Neural cell (in vitro differentiated cells): ENCODE data around the gene STX18.

Experiments used
- EP300 ChIP-seq: fragments of 450-650 bp; conservative IDR thresholded peaks from 2 replicates; pipeline ENCODE4 v1.6.1; 2014; ENCODE audit warnings: antibody characterized with exemption, mild to moderate bottlenecking, moderate library complexity; ENCODE audit not compliant: poor library complexity, severe bottlenecking
- EZH2 ChIP-seq: fragments of 200-600, 300-800 bp; shearing (Covaris generic), sonication (generic); IDR thresholded peaks from 2 replicates; pipeline ENCODE4 v1.6.1; 2014; ENCODE audit warnings: antibody characterized with exemption, low read length, borderline replicate concordance, mild to moderate bottlenecking; ENCODE audit not compliant: insufficient read depth, poor library complexity, severe bottlenecking
- POLR2AphosphoS5 ChIP-seq: IDR thresholded peaks from 2 replicates; pipeline ENCODE4 v1.6.1; 2012
- TF ChIP-seq, protein P1 (sequence below): fragments of 450-650 bp; IDR thresholded peaks from 2 replicates; pipeline ENCODE4 v1.5.1; 2014; ENCODE audit warnings: antibody characterized with exemption, mild to moderate bottlenecking, moderate library complexity; ENCODE audit not compliant: poor library complexity, severe bottlenecking

DNA sequence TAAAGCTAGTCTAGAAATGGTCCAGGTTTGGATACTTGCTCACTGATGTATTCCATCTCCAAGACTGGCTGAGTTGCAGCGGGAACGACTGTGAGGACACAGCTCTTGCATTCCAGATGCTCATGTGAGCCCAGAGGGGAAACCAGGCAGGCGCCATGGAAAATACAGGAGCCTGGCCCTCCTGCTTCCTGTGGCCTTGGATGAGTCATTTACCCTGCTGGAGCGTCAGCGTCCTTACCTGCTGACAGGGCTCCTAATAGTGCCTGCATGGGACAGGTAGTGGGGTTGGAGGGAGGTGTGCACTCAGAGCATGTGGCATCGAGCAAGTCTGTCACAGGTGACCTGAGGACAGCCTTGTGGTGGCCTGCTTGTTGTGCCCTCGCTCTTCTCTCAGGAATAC lies 85.5 kb downstream of the STX18 start:
- TF ChIP-seq, protein P1, sequence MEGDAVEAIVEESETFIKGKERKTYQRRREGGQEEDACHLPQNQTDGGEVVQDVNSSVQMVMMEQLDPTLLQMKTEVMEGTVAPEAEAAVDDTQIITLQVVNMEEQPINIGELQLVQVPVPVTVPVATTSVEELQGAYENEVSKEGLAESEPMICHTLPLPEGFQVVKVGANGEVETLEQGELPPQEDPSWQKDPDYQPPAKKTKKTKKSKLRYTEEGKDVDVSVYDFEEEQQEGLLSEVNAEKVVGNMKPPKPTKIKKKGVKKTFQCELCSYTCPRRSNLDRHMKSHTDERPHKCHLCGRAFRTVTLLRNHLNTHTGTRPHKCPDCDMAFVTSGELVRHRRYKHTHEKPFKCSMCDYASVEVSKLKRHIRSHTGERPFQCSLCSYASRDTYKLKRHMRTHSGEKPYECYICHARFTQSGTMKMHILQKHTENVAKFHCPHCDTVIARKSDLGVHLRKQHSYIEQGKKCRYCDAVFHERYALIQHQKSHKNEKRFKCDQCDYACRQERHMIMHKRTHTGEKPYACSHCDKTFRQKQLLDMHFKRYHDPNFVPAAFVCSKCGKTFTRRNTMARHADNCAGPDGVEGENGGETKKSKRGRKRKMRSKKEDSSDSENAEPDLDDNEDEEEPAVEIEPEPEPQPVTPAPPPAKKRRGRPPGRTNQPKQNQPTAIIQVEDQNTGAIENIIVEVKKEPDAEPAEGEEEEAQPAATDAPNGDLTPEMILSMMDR, result no peak
- TF ChIP-seq EP300 (no peak), EZH2 (no peak), POLR2AphosphoS5 (no peak)
